Liver (tissue), 9 donors: Measurements from ENCODE around the gene NBEA. TPM values are rescaled to one million over a fixed set of nuclear protein-coding genes. Genes with fewer than 3 reads are reported as not detected.

Experiments used
- DNase-seq: peaks from one replicate; pipeline ENCODE4 v3.0.0-alpha.2; 2017; ENCODE audit warnings: low spot score
- H3K27ac ChIP-seq, 2 donors: one replicate each; pipeline ENCODE4 v1.7.0; 2013; ENCODE audit warnings: inconsistent platforms in 2 of 2, low read length in 2 of 2, control low read depth in 1 of 2, low read depth in 1 of 2, mild to moderate bottlenecking in 1 of 2
- H3K27me3 ChIP-seq, 4 donors: one replicate each; pipeline versions ENCODE4 v1.6.1 to v1.7.0; 2013; ENCODE audit warnings: low read length in 3 of 4, inconsistent platforms in 1 of 4, mild to moderate bottlenecking in 1 of 4, moderate library complexity in 1 of 4; ENCODE audit not compliant: control insufficient read depth in 4 of 4, insufficient read depth in 4 of 4
- H3K36me3 ChIP-seq, 4 donors: one replicate each; pipeline versions ENCODE4 v1.6.1 to v1.7.0; 2013; ENCODE audit warnings: low read length in 3 of 4, mild to moderate bottlenecking in 3 of 4, low read depth in 1 of 4, moderate library complexity in 1 of 4; ENCODE audit not compliant: control insufficient read depth in 4 of 4, insufficient read depth in 3 of 4
- H3K4me1 ChIP-seq, 4 donors: one replicate each; pipeline versions ENCODE4 v1.6.1 to v1.7.0; 2013; ENCODE audit warnings: low read length in 3 of 4, mild to moderate bottlenecking in 3 of 4, moderate library complexity in 1 of 4; ENCODE audit not compliant: control insufficient read depth in 4 of 4, insufficient read depth in 4 of 4
- H3K4me3 ChIP-seq, 3 donors: one replicate each; pipeline versions ENCODE4 v1.6.1 to v1.7.0; 2013; ENCODE audit warnings: low read length in 3 of 3, control low read depth in 1 of 3, low read depth in 1 of 3, mild to moderate bottlenecking in 1 of 3
- H3K9ac ChIP-seq, 2 donors: one replicate each; pipeline ENCODE4 v1.7.0; 2013; ENCODE audit warnings: low read length in 2 of 2, mild to moderate bottlenecking in 2 of 2, moderate library complexity in 2 of 2, control low read depth in 1 of 2, low read depth in 1 of 2
- H3K9me3 ChIP-seq, 4 donors: one replicate each; pipeline versions ENCODE4 v1.6.1 to v1.7.0; 2013; ENCODE audit warnings: low read length in 3 of 4; ENCODE audit not compliant: control insufficient read depth in 4 of 4
- EGR1 ChIP-seq, 2 donors: IDR thresholded peaks; 2 replicates each; pipeline ENCODE4 v1.6.1; 2016 to 2018; ENCODE audit warnings: antibody characterized with exemption in 2 of 2, low read depth in 2 of 2
- FOXA1 ChIP-seq: IDR thresholded peaks from 2 replicates; pipeline ENCODE4 v1.6.1; 2016; ENCODE audit warnings: antibody characterized with exemption
- FOXA2 ChIP-seq: IDR thresholded peaks from 2 replicates; pipeline ENCODE4 v1.6.1; 2016; ENCODE audit warnings: antibody characterized with exemption
- GABPA ChIP-seq, 2 donors: IDR thresholded peaks in 1 of 2; conservative IDR thresholded peaks in 1 of 2; 2 replicates each; pipeline ENCODE4 v1.6.1; 2016; ENCODE audit warnings: antibody characterized with exemption in 2 of 2, mild to moderate bottlenecking in 1 of 2, moderate library complexity in 1 of 2
- HNF4A ChIP-seq, 2 donors: conservative IDR thresholded peaks; 2 replicates each; pipeline ENCODE4 v1.6.1; 2016; ENCODE audit warnings: antibody characterized with exemption in 2 of 2, mild to moderate bottlenecking in 2 of 2
- HNF4G ChIP-seq: IDR thresholded peaks from 2 replicates; pipeline ENCODE4 v1.6.1; 2016; ENCODE audit warnings: antibody characterized with exemption
- JUND ChIP-seq, 2 donors: IDR thresholded peaks; 2 replicates each; pipeline ENCODE4 v1.6.1; 2016; ENCODE audit warnings: antibody characterized with exemption in 2 of 2
- NR2F2 ChIP-seq: IDR thresholded peaks from 2 replicates; pipeline ENCODE4 v1.6.1; 2016; ENCODE audit warnings: antibody characterized with exemption
- RAD21 ChIP-seq, 2 donors: IDR thresholded peaks; 2 replicates each; pipeline ENCODE4 v1.6.1; 2016; ENCODE audit warnings: antibody characterized with exemption in 2 of 2, mild to moderate bottlenecking in 2 of 2
- RXRA ChIP-seq, 2 donors: IDR thresholded peaks; 2 replicates each; pipeline ENCODE4 v1.6.1; 2017 to 2018; ENCODE audit warnings: antibody characterized with exemption in 2 of 2, mild to moderate bottlenecking in 1 of 2
- SP1 ChIP-seq: IDR thresholded peaks from 2 replicates; pipeline ENCODE4 v1.6.1; 2018; ENCODE audit warnings: antibody characterized with exemption, mild to moderate bottlenecking
- TAF1 ChIP-seq: conservative IDR thresholded peaks from 2 replicates; pipeline ENCODE4 v1.6.1; 2016; ENCODE audit warnings: antibody characterized with exemption, mild to moderate bottlenecking
- YY1 ChIP-seq: IDR thresholded peaks from 2 replicates; pipeline ENCODE4 v1.6.1; 2016; ENCODE audit warnings: antibody characterized with exemption, mild to moderate bottlenecking
- WGBS: extraction: QIAGEN DNeasy Blood & Tissue Kit; methylation state at CpG from one replicate; pipeline ENCODE4 v1.1.7; 2013; 5-methylcytosine and 5-hydroxymethylcytosine counted together
- polyA plus RNA-seq, 2 donors: library from polyadenylated mRNA; stranded (reverse) in 1 of 2; unstranded in 1 of 2; fragments of 200-250 nt in 1 of 2; fragments of >200 nt in 1 of 2; fragmentation: Nextera tagmentation in 1 of 2; extraction: Ambion mirVana in 1 of 2; gene quantifications; one replicate each; pipeline versions ENCODE4 v1.2.1 to v1.2.3, GENCODE V29; 2013 to 2015
- total RNA-seq, 2 donors: library from RNA; depleted of rRNA; stranded (reverse); fragments of >200 nt; gene quantifications; one replicate each; pipeline ENCODE4 v1.2.3, GENCODE V29; 2014
- TF ChIP-seq, protein P1 (sequence below): IDR thresholded peaks from 2 replicates; pipeline ENCODE4 v1.6.1; 2016; ENCODE audit warnings: antibody characterized with exemption
- TF ChIP-seq, protein P2 (sequence below): IDR thresholded peaks from 2 replicates; pipeline ENCODE4 v1.6.1; 2016; ENCODE audit warnings: antibody characterized with exemption
- TF ChIP-seq, protein P3 (sequence below): IDR thresholded peaks from 2 replicates; pipeline ENCODE4 v1.6.1; 2016; ENCODE audit warnings: antibody characterized with exemption
- TF ChIP-seq, protein P4 (sequence below): fragments of 150-350 bp; IDR thresholded peaks from 2 replicates; pipeline ENCODE4 v1.5.1; 2017; ENCODE audit warnings: improper control_type of control experiment, low read depth, low read length; ENCODE audit not compliant: missing input control
- donor health status: healthy.
- donor health status: healthy.
- donor health status: healthy.
- donor health status: healthy.
- donor health status: healthy.

Gene NBEA
- total and polyA plus RNA-seq, 4 donors: 0.24 to 3.5 (median 1.4) TPM

DNA sequence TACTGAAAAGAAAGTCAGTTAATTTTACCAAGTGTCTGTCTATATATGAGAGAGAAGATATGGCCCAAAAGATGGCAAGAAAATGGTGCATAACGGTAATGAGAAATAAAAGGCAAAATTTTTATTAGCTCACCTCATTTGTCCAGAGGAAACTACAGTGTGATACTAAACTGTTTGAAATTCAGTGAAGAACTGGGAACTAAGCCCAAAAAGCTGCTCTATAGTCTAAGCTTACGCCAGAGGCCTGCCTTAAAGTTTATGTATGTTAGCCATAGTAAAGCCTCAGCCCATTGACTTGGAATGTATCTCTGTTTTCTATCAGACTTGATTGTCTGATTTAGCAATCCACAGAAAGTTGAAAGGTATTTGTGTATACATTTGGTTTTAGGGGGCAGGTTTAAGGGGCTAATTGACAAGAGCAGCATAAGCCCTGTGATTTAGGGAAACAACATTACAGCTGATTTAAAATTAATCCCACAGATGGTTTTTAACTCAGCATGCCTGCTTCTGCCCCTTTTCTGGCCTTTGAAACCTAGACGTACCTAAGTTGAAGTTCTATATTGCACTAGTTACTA is 625.4 kb downstream of the NBEA start:
- no peak for TF ChIP-seq FOXA1
- no peak for TF ChIP-seq JUND (IDR thresholded peaks at IDR 0.05)
- no peak for TF ChIP-seq RXRA (IDR thresholded peaks at IDR 0.05)
- TF ChIP-seq, protein P1, sequence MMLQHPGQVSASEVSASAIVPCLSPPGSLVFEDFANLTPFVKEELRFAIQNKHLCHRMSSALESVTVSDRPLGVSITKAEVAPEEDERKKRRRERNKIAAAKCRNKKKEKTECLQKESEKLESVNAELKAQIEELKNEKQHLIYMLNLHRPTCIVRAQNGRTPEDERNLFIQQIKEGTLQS: no peak
- TF ChIP-seq FOXA2: no peak
- TF ChIP-seq, protein P2, sequence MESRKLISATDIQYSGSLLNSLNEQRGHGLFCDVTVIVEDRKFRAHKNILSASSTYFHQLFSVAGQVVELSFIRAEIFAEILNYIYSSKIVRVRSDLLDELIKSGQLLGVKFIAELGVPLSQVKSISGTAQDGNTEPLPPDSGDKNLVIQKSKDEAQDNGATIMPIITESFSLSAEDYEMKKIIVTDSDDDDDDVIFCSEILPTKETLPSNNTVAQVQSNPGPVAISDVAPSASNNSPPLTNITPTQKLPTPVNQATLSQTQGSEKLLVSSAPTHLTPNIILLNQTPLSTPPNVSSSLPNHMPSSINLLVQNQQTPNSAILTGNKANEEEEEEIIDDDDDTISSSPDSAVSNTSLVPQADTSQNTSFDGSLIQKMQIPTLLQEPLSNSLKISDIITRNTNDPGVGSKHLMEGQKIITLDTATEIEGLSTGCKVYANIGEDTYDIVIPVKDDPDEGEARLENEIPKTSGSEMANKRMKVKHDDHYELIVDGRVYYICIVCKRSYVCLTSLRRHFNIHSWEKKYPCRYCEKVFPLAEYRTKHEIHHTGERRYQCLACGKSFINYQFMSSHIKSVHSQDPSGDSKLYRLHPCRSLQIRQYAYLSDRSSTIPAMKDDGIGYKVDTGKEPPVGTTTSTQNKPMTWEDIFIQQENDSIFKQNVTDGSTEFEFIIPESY: no peak
- TF ChIP-seq NR2F2: no peak
- no peak for TF ChIP-seq GABPA (IDR thresholded peaks at IDR 0.05 in 1 of 2, conservative IDR thresholded peaks at IDR 0.05 in 1 of 2)
- no peaks in the 10 kb centered on the region for H3K36me3 ChIP-seq
- DNase-seq: no peak
- no peak overlapping the region for H3K4me3 ChIP-seq
- H3K9ac ChIP-seq: no peak overlapping the region
- H3K27ac ChIP-seq: no peak overlapping the region
- no peaks in the 10 kb centered on the region for H3K27me3 ChIP-seq
- no peaks in the 10 kb centered on the region for H3K9me3 ChIP-seq
- no peaks in the 10 kb centered on the region for H3K4me1 ChIP-seq
- 93% methylated on average over 3 of the region's 3 CpGs for WGBS

DNA sequence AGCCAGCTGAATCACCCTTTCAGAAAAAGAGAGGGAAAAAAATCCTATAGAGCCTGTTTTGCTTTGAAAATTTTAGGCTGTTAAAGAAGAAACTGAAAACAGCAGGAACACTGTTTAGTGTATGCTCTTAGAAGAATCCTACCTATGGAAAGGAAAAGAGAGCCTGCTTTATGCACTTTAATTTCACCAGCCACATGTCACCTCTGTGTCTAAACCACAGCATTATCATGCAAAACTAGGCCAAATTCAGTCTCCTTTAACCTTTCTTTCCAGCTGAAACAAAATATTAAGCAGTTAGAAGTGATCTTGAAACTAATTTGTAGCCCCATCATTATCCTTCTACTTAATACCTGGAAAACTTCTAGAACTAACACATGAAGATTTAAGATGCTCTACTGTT is 631.6 kb downstream of the NBEA start:
- Histone ChIP-seq H3K4me1 (no peaks in the 10 kb centered on the region), H3K27ac (no peak overlapping the region), H3K9ac (no peak overlapping the region), H3K4me3 (no peak overlapping the region), H3K27me3 (no peaks in the 10 kb centered on the region), H3K36me3 (no peaks in the 10 kb centered on the region), H3K9me3 (no peaks in the 10 kb centered on the region)
- DNase-seq: no peak
- TF ChIP-seq FOXA1 (no peak), HNF4A (conservative IDR thresholded peaks at IDR 0.05) (no peak), FOXA2 (no peak), JUND (IDR thresholded peaks at IDR 0.05) (no peak), TAF1 (no peak), RXRA (IDR thresholded peaks at IDR 0.05) (no peak), GABPA (IDR thresholded peaks at IDR 0.05 in 1 of 2, conservative IDR thresholded peaks at IDR 0.05 in 1 of 2) (no peak), SP1 (no peak), YY1 (no peak), EGR1 (IDR thresholded peaks at IDR 0.05; ENCODE audit: low read depth in 2 of 2) (no peak)
- TF ChIP-seq, protein P3, sequence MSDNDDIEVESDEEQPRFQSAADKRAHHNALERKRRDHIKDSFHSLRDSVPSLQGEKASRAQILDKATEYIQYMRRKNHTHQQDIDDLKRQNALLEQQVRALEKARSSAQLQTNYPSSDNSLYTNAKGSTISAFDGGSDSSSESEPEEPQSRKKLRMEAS: no peak
- TF ChIP-seq, protein P2: no peak

DNA sequence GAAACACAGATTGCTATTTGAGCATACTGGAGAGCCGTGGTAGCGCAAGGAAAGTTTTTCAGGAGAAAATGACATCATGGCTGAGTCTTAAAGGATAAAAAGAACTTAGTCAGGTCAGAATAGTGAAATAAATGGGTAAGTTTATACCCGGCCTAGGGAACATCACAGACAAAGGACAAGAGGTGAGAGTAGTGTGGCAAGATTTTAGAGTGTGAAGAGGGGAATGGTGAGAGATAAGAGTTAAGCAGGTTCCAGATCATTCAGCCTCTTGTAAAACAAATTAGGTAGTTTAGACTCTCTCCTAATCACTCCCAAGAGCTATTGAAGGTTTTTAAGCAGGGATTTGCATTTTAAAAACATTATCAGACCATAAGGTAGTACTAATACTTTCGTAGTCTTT is 650.4 kb downstream of the NBEA start:
- no peak overlapping the region for H3K9ac ChIP-seq
- H3K27me3 ChIP-seq: no peaks in the 10 kb centered on the region
- TF ChIP-seq FOXA1 (no peak), EGR1 (IDR thresholded peaks at IDR 0.05; ENCODE audit: low read depth in 2 of 2) (no peak), RXRA (IDR thresholded peaks at IDR 0.05) (no peak), GABPA (IDR thresholded peaks at IDR 0.05 in 1 of 2, conservative IDR thresholded peaks at IDR 0.05 in 1 of 2) (no peak), JUND (IDR thresholded peaks at IDR 0.05) (no peak), HNF4G (no peak), TAF1 (no peak), RAD21 (IDR thresholded peaks at IDR 0.05) (no peak)
- TF ChIP-seq, protein P3: no peak
- TF ChIP-seq, protein P4, sequence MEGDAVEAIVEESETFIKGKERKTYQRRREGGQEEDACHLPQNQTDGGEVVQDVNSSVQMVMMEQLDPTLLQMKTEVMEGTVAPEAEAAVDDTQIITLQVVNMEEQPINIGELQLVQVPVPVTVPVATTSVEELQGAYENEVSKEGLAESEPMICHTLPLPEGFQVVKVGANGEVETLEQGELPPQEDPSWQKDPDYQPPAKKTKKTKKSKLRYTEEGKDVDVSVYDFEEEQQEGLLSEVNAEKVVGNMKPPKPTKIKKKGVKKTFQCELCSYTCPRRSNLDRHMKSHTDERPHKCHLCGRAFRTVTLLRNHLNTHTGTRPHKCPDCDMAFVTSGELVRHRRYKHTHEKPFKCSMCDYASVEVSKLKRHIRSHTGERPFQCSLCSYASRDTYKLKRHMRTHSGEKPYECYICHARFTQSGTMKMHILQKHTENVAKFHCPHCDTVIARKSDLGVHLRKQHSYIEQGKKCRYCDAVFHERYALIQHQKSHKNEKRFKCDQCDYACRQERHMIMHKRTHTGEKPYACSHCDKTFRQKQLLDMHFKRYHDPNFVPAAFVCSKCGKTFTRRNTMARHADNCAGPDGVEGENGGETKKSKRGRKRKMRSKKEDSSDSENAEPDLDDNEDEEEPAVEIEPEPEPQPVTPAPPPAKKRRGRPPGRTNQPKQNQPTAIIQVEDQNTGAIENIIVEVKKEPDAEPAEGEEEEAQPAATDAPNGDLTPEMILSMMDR: no peak
- TF ChIP-seq, protein P1: no peak
- H3K4me1 ChIP-seq: no peaks in the 10 kb centered on the region
- no peak overlapping the region for H3K27ac ChIP-seq
- no peak for DNase-seq
- no peaks in the 10 kb centered on the region for H3K36me3 ChIP-seq
- no peaks in the 10 kb centered on the region for H3K9me3 ChIP-seq
- H3K4me3 ChIP-seq: no peak overlapping the region
- WGBS: 79% methylated on average over 4 of the region's 4 CpGs
